ENCODE data around the gene VPS50.

The VPS50 gene

DNA sequence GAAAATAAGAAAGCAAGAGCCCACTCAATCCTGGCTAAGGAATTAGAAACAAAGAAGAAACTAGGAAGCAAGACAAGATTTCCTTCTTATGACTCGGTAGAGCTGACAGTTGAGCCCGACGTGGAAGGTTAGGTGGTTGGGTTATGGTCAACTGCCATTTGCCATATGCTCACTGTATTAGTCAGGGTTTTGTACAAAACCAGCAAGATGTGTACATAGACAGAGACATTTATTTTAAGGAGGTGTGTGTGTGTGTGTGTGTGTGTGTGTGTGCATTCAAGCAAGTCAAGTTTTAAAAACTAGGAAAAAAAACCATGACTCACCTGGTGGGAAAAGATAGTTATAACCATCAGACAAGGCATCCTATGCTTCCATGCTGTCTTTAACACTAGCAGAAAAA lies 158.5 kb downstream of the VPS50 start:
- Histone ChIP-seq H3K9me3 (ENCODE audit: control insufficient read depth, insufficient read depth, low read length) (no peaks in the 10 kb centered on the region), H3K9me2 (replicated peaks; ENCODE audit: control insufficient read depth, low read length) (no peaks in the 10 kb centered on the region), H3F3A (ENCODE audit: control insufficient read depth, insufficient read depth) (no peaks in the 10 kb centered on the region), H3K79me2 (ENCODE audit: control insufficient read depth, low read length) (no peaks in the 10 kb centered on the region), H3K36me3 (ENCODE audit: control insufficient read depth, low read length) (no peaks in the 10 kb centered on the region), H3K4me3 (ENCODE audit: low read length) (no peak overlapping the region), H3K4me2 (ENCODE audit: low read length) (no peak overlapping the region), H3K4me1 (ENCODE audit: control insufficient read depth, low read length) (no peaks in the 10 kb centered on the region), H3K27me3 (ENCODE audit: control insufficient read depth, low read length) (peaks cover 10% of the 10 kb centered on the region), H3K27ac (ENCODE audit: low read depth, low read length) (no peak overlapping the region), H4K20me1 (ENCODE audit: control insufficient read depth, insufficient read depth, low read depth, low read length) (no peaks in the 10 kb centered on the region)
- TF ChIP-seq EZH2phosphoT487 (IDR thresholded peaks at IDR 0.05; ENCODE audit: borderline replicate concordance, low read length) = no peak
- TF ChIP-seq, protein P1, sequence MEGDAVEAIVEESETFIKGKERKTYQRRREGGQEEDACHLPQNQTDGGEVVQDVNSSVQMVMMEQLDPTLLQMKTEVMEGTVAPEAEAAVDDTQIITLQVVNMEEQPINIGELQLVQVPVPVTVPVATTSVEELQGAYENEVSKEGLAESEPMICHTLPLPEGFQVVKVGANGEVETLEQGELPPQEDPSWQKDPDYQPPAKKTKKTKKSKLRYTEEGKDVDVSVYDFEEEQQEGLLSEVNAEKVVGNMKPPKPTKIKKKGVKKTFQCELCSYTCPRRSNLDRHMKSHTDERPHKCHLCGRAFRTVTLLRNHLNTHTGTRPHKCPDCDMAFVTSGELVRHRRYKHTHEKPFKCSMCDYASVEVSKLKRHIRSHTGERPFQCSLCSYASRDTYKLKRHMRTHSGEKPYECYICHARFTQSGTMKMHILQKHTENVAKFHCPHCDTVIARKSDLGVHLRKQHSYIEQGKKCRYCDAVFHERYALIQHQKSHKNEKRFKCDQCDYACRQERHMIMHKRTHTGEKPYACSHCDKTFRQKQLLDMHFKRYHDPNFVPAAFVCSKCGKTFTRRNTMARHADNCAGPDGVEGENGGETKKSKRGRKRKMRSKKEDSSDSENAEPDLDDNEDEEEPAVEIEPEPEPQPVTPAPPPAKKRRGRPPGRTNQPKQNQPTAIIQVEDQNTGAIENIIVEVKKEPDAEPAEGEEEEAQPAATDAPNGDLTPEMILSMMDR (IDR thresholded peaks at IDR 0.05; ENCODE audit: low read depth, low read length, poor library complexity, severe bottlenecking) = no peak

DNA sequence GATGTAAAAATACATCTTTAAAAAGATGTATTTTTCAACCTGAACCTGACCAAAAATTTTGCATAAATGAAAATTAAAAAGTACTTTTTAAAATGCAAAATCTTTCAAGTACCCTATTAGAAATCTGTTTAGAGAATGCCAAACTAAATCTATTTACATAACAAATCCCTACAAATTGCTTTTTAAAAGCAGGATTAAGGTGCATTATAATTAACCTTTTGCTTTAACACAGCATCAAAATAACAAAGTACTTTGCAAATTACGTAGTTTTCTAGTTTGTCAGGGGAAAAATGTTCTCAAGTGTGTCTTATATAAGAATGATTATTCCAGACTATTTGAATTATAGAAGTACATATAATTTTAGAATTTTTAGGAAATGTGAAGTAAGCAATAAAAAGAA lies 160.8 kb downstream of the VPS50 start:
- TF ChIP-seq, protein P1 (IDR thresholded peaks at IDR 0.05; ENCODE audit: low read depth, low read length, poor library complexity, severe bottlenecking) = no peak
- TF ChIP-seq EZH2phosphoT487 (IDR thresholded peaks at IDR 0.05; ENCODE audit: borderline replicate concordance, low read length) = no peak
- no peaks in the 10 kb centered on the region for H3K36me3 ChIP-seq (ENCODE audit: control insufficient read depth, low read length)
- no peaks in the 10 kb centered on the region for H4K20me1 ChIP-seq (ENCODE audit: control insufficient read depth, insufficient read depth, low read depth, low read length)
- H3K9me3 ChIP-seq (ENCODE audit: control insufficient read depth, insufficient read depth, low read length) = no peaks in the 10 kb centered on the region
- no peak overlapping the region for H3K27ac ChIP-seq (ENCODE audit: low read depth, low read length)
- H3K79me2 ChIP-seq (ENCODE audit: control insufficient read depth, low read length) = no peaks in the 10 kb centered on the region
- no peaks in the 10 kb centered on the region for H3F3A ChIP-seq (ENCODE audit: control insufficient read depth, insufficient read depth)
- no peak overlapping the region for H3K4me2 ChIP-seq (ENCODE audit: low read length)
- H3K4me1 ChIP-seq (ENCODE audit: control insufficient read depth, low read length) = no peaks in the 10 kb centered on the region
- H3K9me2 ChIP-seq (replicated peaks; ENCODE audit: control insufficient read depth, low read length) = no peaks in the 10 kb centered on the region
- peaks cover 10% of the 10 kb centered on the region for H3K27me3 ChIP-seq (ENCODE audit: control insufficient read depth, low read length)
- no peak overlapping the region for H3K4me3 ChIP-seq (ENCODE audit: low read length)

DNA sequence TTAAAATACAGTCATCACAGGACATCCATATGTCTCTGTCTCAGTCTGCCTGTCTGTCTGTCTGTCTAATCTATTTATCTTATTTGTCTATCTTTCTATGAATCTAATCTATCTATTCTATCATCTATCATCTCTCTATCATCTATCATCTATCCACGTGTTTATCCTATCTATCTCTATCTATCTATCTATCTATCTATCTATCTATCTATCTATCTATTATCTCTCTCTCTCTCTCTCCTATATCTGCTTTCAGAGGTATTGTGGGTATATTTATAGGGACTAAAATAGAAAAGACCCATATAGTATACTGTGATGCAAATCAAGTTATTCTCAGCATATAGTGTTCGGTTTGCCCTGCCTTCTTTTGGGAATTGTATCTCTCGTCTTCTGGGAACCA lies 167.5 kb downstream of the VPS50 start:
- TF ChIP-seq, protein P1 (IDR thresholded peaks at IDR 0.05; ENCODE audit: low read depth, low read length, poor library complexity, severe bottlenecking) = no peak
- TF ChIP-seq EZH2phosphoT487 (IDR thresholded peaks at IDR 0.05; ENCODE audit: borderline replicate concordance, low read length) = no peak
- no peaks in the 10 kb centered on the region for H4K20me1 ChIP-seq (ENCODE audit: control insufficient read depth, insufficient read depth, low read depth, low read length)
- H3K4me3 ChIP-seq (ENCODE audit: low read length) = no peak overlapping the region
- no peak overlapping the region for H3K4me2 ChIP-seq (ENCODE audit: low read length)
- H3K27ac ChIP-seq (ENCODE audit: low read depth, low read length) = no peak overlapping the region
- H3K9me2 ChIP-seq (replicated peaks; ENCODE audit: control insufficient read depth, low read length) = no peaks in the 10 kb centered on the region
- no peaks in the 10 kb centered on the region for H3K36me3 ChIP-seq (ENCODE audit: control insufficient read depth, low read length)
- no peaks in the 10 kb centered on the region for H3K4me1 ChIP-seq (ENCODE audit: control insufficient read depth, low read length)
- H3K79me2 ChIP-seq (ENCODE audit: control insufficient read depth, low read length) = no peaks in the 10 kb centered on the region
- no peaks in the 10 kb centered on the region for H3F3A ChIP-seq (ENCODE audit: control insufficient read depth, insufficient read depth)
- peaks cover 2% of the 10 kb centered on the region; the same call in 1 of the 2 replicates for H3K27me3 ChIP-seq (ENCODE audit: control insufficient read depth, low read length)
- no peaks in the 10 kb centered on the region for H3K9me3 ChIP-seq (ENCODE audit: control insufficient read depth, insufficient read depth, low read length)

DNA sequence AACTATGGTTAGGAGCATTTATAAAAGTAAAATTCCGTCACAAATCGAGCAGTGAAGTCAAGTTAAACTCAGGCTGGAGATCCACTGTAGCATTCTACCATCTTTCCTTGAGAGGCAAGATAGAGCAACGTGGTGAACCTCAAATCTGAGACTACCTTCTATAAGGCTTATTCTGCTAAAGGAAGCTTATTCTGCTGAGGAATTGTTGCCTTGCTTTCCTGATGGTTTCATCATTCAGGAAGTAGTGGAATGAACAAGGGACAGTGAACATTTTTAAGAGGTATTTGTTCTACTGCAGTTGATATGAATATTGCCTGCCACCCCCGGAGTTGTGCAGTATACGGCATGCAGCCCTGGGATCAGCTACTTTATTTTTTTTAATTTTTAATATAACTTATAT lies 170.8 kb downstream of the VPS50 start:
- no peaks in the 10 kb centered on the region for H3F3A ChIP-seq (ENCODE audit: control insufficient read depth, insufficient read depth)
- no peaks in the 10 kb centered on the region for H3K27me3 ChIP-seq (ENCODE audit: control insufficient read depth, low read length)
- H3K79me2 ChIP-seq (ENCODE audit: control insufficient read depth, low read length) = no peaks in the 10 kb centered on the region
- H3K36me3 ChIP-seq (ENCODE audit: control insufficient read depth, low read length) = no peaks in the 10 kb centered on the region
- TF ChIP-seq, protein P1 (IDR thresholded peaks at IDR 0.05; ENCODE audit: low read depth, low read length, poor library complexity, severe bottlenecking) = no peak
- TF ChIP-seq EZH2phosphoT487 (IDR thresholded peaks at IDR 0.05; ENCODE audit: borderline replicate concordance, low read length) = no peak
- no peaks in the 10 kb centered on the region for H3K4me1 ChIP-seq (ENCODE audit: control insufficient read depth, low read length)
- no peak overlapping the region for H3K4me2 ChIP-seq (ENCODE audit: low read length)
- no peak overlapping the region for H3K4me3 ChIP-seq (ENCODE audit: low read length)
- H4K20me1 ChIP-seq (ENCODE audit: control insufficient read depth, insufficient read depth, low read depth, low read length) = no peaks in the 10 kb centered on the region
- H3K9me3 ChIP-seq (ENCODE audit: control insufficient read depth, insufficient read depth, low read length) = peaks cover 7% of the 10 kb centered on the region; the same call in 1 of the 2 replicates
- no peaks in the 10 kb centered on the region for H3K9me2 ChIP-seq (replicated peaks; ENCODE audit: control insufficient read depth, low read length)
- H3K27ac ChIP-seq (ENCODE audit: low read depth, low read length) = no peak overlapping the region

Measured in DOHH2 (cell line).